Caco-2 (cell line): ENCODE measurements around the gene AP2B1. TPM values are rescaled to one million over a fixed set of nuclear protein-coding genes. Genes with fewer than 3 reads are reported as not detected.

ENCODE experiments used
- BruUV-seq: library from RNA; stranded (reverse); fragments of 400-500 nt; replicated peaks from 2 replicates; lab custom pipeline; 2021; lab: Mats Ljungman, UMichigan
- CTCF ChIA-PET: fragments of 300-600 bp; sonication (Branson Sonifier 250); formaldehyde crosslinking; loops from one replicate; lab custom pipeline; 2022; ENCODE audit warnings: antibody characterized with exemption; lab: Charles Lee
- POLR2A ChIA-PET: fragments of 300-600 bp; sonication (Branson Sonifier 250); formaldehyde crosslinking; loops from one replicate; lab custom pipeline; 2022; ENCODE audit warnings: antibody characterized with exemption; lab: Charles Lee
- DNase-seq, 2 experiments: peaks; one replicate each; pipeline versions ENCODE4 v3.0.0 to v3.0.0-alpha.2; 2020 to 2022
- H3K27me3 ChIP-seq: replicated peaks from 2 replicates; pipeline ENCODE4 v1.6.0; 2011; ENCODE audit warnings: low read length; ENCODE audit not compliant: control insufficient read depth, insufficient read depth
- H3K36me3 ChIP-seq: 2 replicates; pipeline ENCODE4 v1.5.1; 2011; ENCODE audit warnings: low read length; ENCODE audit not compliant: control insufficient read depth, insufficient read depth
- H3K4me1 ChIP-seq: fragments of 250-450 bp; sonication (Bioruptor Pico); 2 replicates; pipeline ENCODE4 v1.5.1; 2020; ENCODE audit warnings: mild to moderate bottlenecking
- H3K4me3 ChIP-seq: 2 replicates; pipeline ENCODE4 v1.5.1; 2011; ENCODE audit warnings: low read depth, mild to moderate bottlenecking, control low read depth, low read length
- H3K9me3 ChIP-seq: fragments of 250-450 bp; sonication (Bioruptor Pico); 2 replicates; pipeline ENCODE4 v1.5.1; 2020; ENCODE audit warnings: mild to moderate bottlenecking, moderate library complexity
- H3K27ac Mint-ChIP-seq: one replicate; pipeline ENCODE4 v1.8.0; 2022; ENCODE audit warnings: mixed read lengths; ENCODE audit not compliant: unreplicated experiment
- H3K27me3 Mint-ChIP-seq: one replicate; pipeline ENCODE4 v1.8.0; 2022; ENCODE audit warnings: mixed read lengths; ENCODE audit not compliant: insufficient read depth, unreplicated experiment
- H3K36me3 Mint-ChIP-seq: one replicate; pipeline ENCODE4 v1.8.0; 2022; ENCODE audit warnings: mild to moderate bottlenecking, mixed read lengths; ENCODE audit not compliant: insufficient read depth, unreplicated experiment
- H3K4me1 Mint-ChIP-seq: one replicate; pipeline ENCODE4 v1.8.0; 2022; ENCODE audit warnings: low read depth, mixed read lengths; ENCODE audit not compliant: unreplicated experiment
- H3K4me3 Mint-ChIP-seq: one replicate; pipeline ENCODE4 v1.8.0; 2022; ENCODE audit warnings: mild to moderate bottlenecking, moderate library complexity, mixed read lengths; ENCODE audit not compliant: unreplicated experiment
- H3K9me3 Mint-ChIP-seq: one replicate; pipeline ENCODE4 v1.8.0; 2022; ENCODE audit warnings: mixed read lengths; ENCODE audit not compliant: unreplicated experiment
- intact Hi-C: fragments of 100-400 bp; cut with micrococcal nuclease; formaldehyde crosslinking; loops from one replicate; pipeline ENCODE4 v1.10.0; 2022; ENCODE audit not compliant: unreplicated experiment
- total RNA-seq: library from RNA; stranded (reverse); gene quantifications from 2 replicates; pipeline ENCODE4 v1.2.3, GENCODE V29; 2022
- TF ChIP-seq, protein P1 (sequence below), 2 experiments: fragments of 200-600 bp in 1 of 2; IDR thresholded peaks; 1 replicate in 1 of 2; 2 replicates in 1 of 2; pipeline versions ENCODE4 v1.5.1 to v1.8.0; 2011 to 2022; ENCODE audit warnings: antibody characterized with exemption in 1 of 2, control low read depth in 1 of 2, inconsistent platforms in 1 of 2, low read depth in 1 of 2, low read length in 1 of 2, mild to moderate bottlenecking in 1 of 2, moderate library complexity in 1 of 2; ENCODE audit not compliant: insufficient read depth in 1 of 2, severe bottlenecking in 1 of 2, unreplicated experiment in 1 of 2

AP2B1 gene
- total RNA-seq, 1 experiment from 2014 or later: 228 TPM

- no peaks in the 10 kb centered on the region for H3K27me3 Mint-ChIP-seq
- intact Hi-C loops: no loop called here
- H3K4me1 ChIP-seq: peaks cover 7% of the 10 kb centered on the region
- H3K9me3 ChIP-seq: no peaks in the 10 kb centered on the region
- CTCF ChIA-PET: no interaction called here
- POLR2A ChIA-PET: no interaction called here
- H3K27ac Mint-ChIP-seq: no peak overlapping the region
- BruUV-seq: no TSS peak
- H3K4me3 Mint-ChIP-seq: no peak overlapping the region
- DNase-seq: no peak
- no peaks in the 10 kb centered on the region; the same call in 1 of the 2 replicates for H3K36me3 ChIP-seq
- H3K27me3 ChIP-seq: no peaks in the 10 kb centered on the region
- peaks cover 37% of the 10 kb centered on the region for H3K36me3 Mint-ChIP-seq
- peaks cover 14% of the 10 kb centered on the region for H3K4me1 Mint-ChIP-seq
- no peaks in the 10 kb centered on the region for H3K9me3 Mint-ChIP-seq
- H3K4me3 ChIP-seq: no peak overlapping the region
- TF ChIP-seq, protein P1, sequence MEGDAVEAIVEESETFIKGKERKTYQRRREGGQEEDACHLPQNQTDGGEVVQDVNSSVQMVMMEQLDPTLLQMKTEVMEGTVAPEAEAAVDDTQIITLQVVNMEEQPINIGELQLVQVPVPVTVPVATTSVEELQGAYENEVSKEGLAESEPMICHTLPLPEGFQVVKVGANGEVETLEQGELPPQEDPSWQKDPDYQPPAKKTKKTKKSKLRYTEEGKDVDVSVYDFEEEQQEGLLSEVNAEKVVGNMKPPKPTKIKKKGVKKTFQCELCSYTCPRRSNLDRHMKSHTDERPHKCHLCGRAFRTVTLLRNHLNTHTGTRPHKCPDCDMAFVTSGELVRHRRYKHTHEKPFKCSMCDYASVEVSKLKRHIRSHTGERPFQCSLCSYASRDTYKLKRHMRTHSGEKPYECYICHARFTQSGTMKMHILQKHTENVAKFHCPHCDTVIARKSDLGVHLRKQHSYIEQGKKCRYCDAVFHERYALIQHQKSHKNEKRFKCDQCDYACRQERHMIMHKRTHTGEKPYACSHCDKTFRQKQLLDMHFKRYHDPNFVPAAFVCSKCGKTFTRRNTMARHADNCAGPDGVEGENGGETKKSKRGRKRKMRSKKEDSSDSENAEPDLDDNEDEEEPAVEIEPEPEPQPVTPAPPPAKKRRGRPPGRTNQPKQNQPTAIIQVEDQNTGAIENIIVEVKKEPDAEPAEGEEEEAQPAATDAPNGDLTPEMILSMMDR (IDR thresholded peaks at IDR 0.05; ENCODE audit: insufficient read depth in 1 of 2, low read depth in 1 of 2, low read length in 1 of 2, severe bottlenecking in 1 of 2, unreplicated experiment in 1 of 2): no peak
Measured at GRCh38 chr17:35727635-35728034, 140.5 kb downstream of the AP2B1 start.

DNA sequence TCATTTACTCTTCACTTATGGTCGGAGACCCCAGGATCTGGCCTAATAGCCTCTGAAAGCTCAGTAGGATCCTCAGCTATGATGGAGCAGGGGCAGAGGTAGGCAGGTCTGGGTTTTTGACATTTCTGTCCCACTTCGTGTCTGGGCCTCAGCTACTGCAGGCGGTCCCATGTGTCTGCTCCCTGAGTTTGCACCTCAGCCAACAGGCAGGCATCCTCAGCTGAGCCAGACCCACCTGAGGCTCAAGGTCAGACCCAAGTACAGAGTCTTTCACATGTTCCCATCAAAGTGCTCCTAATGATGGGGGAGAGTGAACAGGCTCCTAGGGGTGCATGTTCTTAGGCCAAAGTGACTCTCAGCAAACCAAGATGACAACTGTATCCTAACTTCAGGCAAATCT is 141.4 kb downstream of the AP2B1 start:
- Mint-ChIP-seq H3K9me3 (no peaks in the 10 kb centered on the region), H3K27me3 (no peaks in the 10 kb centered on the region), H3K4me1 (peaks cover 14% of the 10 kb centered on the region), H3K36me3 (peaks cover 32% of the 10 kb centered on the region), H3K27ac (no peak overlapping the region), H3K4me3 (no peak overlapping the region)
- H3K4me1 ChIP-seq: peaks cover 7% of the 10 kb centered on the region
- no peaks in the 10 kb centered on the region for H3K9me3 ChIP-seq
- no TSS peak for BruUV-seq
- intact Hi-C loops: no loop called here
- no peak for DNase-seq
- TF ChIP-seq, protein P1 (IDR thresholded peaks at IDR 0.05; ENCODE audit: insufficient read depth in 1 of 2, low read depth in 1 of 2, low read length in 1 of 2, severe bottlenecking in 1 of 2, unreplicated experiment in 1 of 2): no peak
- CTCF ChIA-PET: no interaction called here
- H3K36me3 ChIP-seq: no peaks in the 10 kb centered on the region; the same call in 1 of the 2 replicates
- POLR2A ChIA-PET: no interaction called here
- H3K27me3 ChIP-seq: no peaks in the 10 kb centered on the region
- no peak overlapping the region for H3K4me3 ChIP-seq

GRCh38 chr17:35729405-35729833 is 142.3 kb downstream of the AP2B1 start:
- Histone ChIP-seq H3K36me3 (no peaks in the 10 kb centered on the region; the same call in 1 of the 2 replicates), H3K27me3 (no peaks in the 10 kb centered on the region), H3K4me3 (no peak overlapping the region), H3K9me3 (no peaks in the 10 kb centered on the region), H3K4me1 (peaks cover 7% of the 10 kb centered on the region)
- no peak for DNase-seq
- intact Hi-C loops: no loop called here
- Mint-ChIP-seq H3K4me3 (peak overlapping the region; percentile 33), H3K27me3 (no peaks in the 10 kb centered on the region), H3K36me3 (peaks cover 24% of the 10 kb centered on the region), H3K27ac (no peak overlapping the region), H3K9me3 (no peaks in the 10 kb centered on the region), H3K4me1 (peaks cover 14% of the 10 kb centered on the region)
- TF ChIP-seq, protein P1 (IDR thresholded peaks at IDR 0.05; ENCODE audit: insufficient read depth in 1 of 2, low read depth in 1 of 2, low read length in 1 of 2, severe bottlenecking in 1 of 2, unreplicated experiment in 1 of 2): no peak
- no TSS peak for BruUV-seq
- CTCF ChIA-PET: no interaction called here
- POLR2A ChIA-PET: no interaction called here
